HCT116 (cell line): ENCODE measurements around the gene PTPRZ1. TPM values are rescaled to one million over a fixed set of nuclear protein-coding genes. Genes with fewer than 3 reads are reported as not detected.

ENCODE experiments used
- ATAC-seq: fragments of 200-7000 bp; cut with Tn5 transposase; 2 replicates; pipeline ENCODE4 v1.9.1; 2020; ENCODE audit warnings: mild to moderate bottlenecking, moderate library complexity
- BruUV-seq: library from RNA; stranded (reverse); fragments of 400-500 nt; replicated peaks from 2 replicates; lab custom pipeline; 2021; lab: Mats Ljungman, UMichigan
- CTCF ChIA-PET: fragments of 300-600 bp; sonication (Branson Sonifier 250); formaldehyde crosslinking; loops from one replicate; lab custom pipeline; 2021; ENCODE audit warnings: antibody characterized with exemption; lab: Charles Lee
- POLR2A ChIA-PET: fragments of 300-600, 350-600 bp; sonication (Branson Sonifier 250); formaldehyde crosslinking; loops from one replicate; lab custom pipeline; 2021; ENCODE audit warnings: antibody characterized with exemption; lab: Charles Lee
- RAD21 ChIA-PET, 2 experiments: fragments of 300-600 bp; sonication (Branson Sonifier 250); formaldehyde crosslinking; loops; one replicate each; lab custom pipeline; 2023; ENCODE audit warnings: low total read pairs in 2 of 2; ENCODE audit not compliant: uncharacterized antibody in 2 of 2, unreplicated experiment in 2 of 2, low non-redundant PET in 1 of 2; lab: Charles Lee
- DNase-seq: peaks from one replicate; pipeline ENCODE4 v3.0.0-alpha.2; 2010; ENCODE audit warnings: low read depth, low spot score
- H2AFZ ChIP-seq: fragments of 200-600 bp; shearing (Covaris generic), sonication (generic); 2 replicates; pipeline ENCODE4 v1.6.1; 2017; ENCODE audit warnings: low read depth, mixed run types, mixed read lengths, antibody characterized with exemption, low read length; ENCODE audit not compliant: poor library complexity, severe bottlenecking
- H3K27ac ChIP-seq: 2 replicates; pipeline ENCODE4 v1.5.1; 2012; ENCODE audit warnings: low read depth, low read length
- H3K27me3 ChIP-seq: fragments of 200-600 bp; sonication (generic); 2 replicates; pipeline ENCODE4 v1.6.1; 2016; ENCODE audit warnings: mixed run types, low read length, mixed read lengths; ENCODE audit not compliant: insufficient read depth
- H3K36me3 ChIP-seq, 2 experiments: fragments of 200-500 bp in 1 of 2; fragments of 200-600 bp in 1 of 2; sonication (Bioruptor generic) in 1 of 2; sonication (generic) in 1 of 2; 2 replicates each; pipeline versions ENCODE4 v1.5.1 to v1.6.1; 2014 to 2016; ENCODE audit warnings: low read length in 2 of 2, inconsistent platforms in 1 of 2, mixed read lengths in 1 of 2, mixed run types in 1 of 2; ENCODE audit not compliant: insufficient read depth in 2 of 2, control insufficient read depth in 1 of 2
- H3K4me1 ChIP-seq, 2 experiments: fragments of 200-600 bp in 1 of 2; sonication (generic) in 1 of 2; 2 replicates each; pipeline versions ENCODE4 v1.5.1 to v1.6.1; 2012 to 2017; ENCODE audit warnings: low read length in 2 of 2, inconsistent platforms in 1 of 2, mild to moderate bottlenecking in 1 of 2, mixed read lengths in 1 of 2, mixed run types in 1 of 2, moderate library complexity in 1 of 2; ENCODE audit not compliant: insufficient read depth in 2 of 2, control insufficient read depth in 1 of 2
- H3K4me2 ChIP-seq: fragments of 200-600 bp; sonication (generic); 2 replicates; pipeline ENCODE4 v1.6.1; 2017; ENCODE audit warnings: mixed run types, low read length, mixed read lengths
- H3K4me3 ChIP-seq, 2 experiments: fragments of 200-600 bp in 1 of 2; sonication (generic) in 1 of 2; replicated peaks in 1 of 2; 2 replicates each; pipeline ENCODE4 v1.5.1; 2011 to 2016; ENCODE audit warnings: low read length in 2 of 2, control low read depth in 1 of 2, low read depth in 1 of 2, mild to moderate bottlenecking in 1 of 2, mixed read lengths in 1 of 2, mixed run types in 1 of 2
- H3K79me2 ChIP-seq: fragments of 200-600 bp; sonication (generic); 2 replicates; pipeline ENCODE4 v1.6.1; 2017; ENCODE audit warnings: mild to moderate bottlenecking, mixed run types, low read length, moderate library complexity, mixed read lengths; ENCODE audit not compliant: insufficient read depth
- H3K9ac ChIP-seq: fragments of 200-600 bp; sonication (generic); 2 replicates; pipeline ENCODE4 v1.6.1; 2016; ENCODE audit warnings: low read length, mixed read lengths
- H3K9me2 ChIP-seq: fragments of 200-600 bp; sonication (generic), shearing (Covaris generic); 2 replicates; pipeline ENCODE4 v1.6.1; 2017; ENCODE audit warnings: mixed run types, mild to moderate bottlenecking, moderate library complexity; ENCODE audit not compliant: insufficient read depth
- H3K9me3 ChIP-seq, 2 experiments: fragments of 200-500 bp in 1 of 2; fragments of 200-600 bp in 1 of 2; sonication (Bioruptor generic) in 1 of 2; sonication (generic) in 1 of 2; 2 replicates each; pipeline ENCODE4 v1.6.1; 2014 to 2017; ENCODE audit warnings: low read length in 2 of 2, mixed read lengths in 2 of 2, inconsistent platforms in 1 of 2, low read depth in 1 of 2, mild to moderate bottlenecking in 1 of 2, mixed run types in 1 of 2, moderate library complexity in 1 of 2; ENCODE audit not compliant: control insufficient read depth in 1 of 2, insufficient read depth in 1 of 2
- H4K20me1 ChIP-seq: fragments of 200-600 bp; sonication (generic), shearing (Covaris generic); 2 replicates; pipeline ENCODE4 v1.6.1; 2017; ENCODE audit warnings: mixed run types, mild to moderate bottlenecking, moderate library complexity; ENCODE audit not compliant: insufficient read depth
- ATF3 ChIP-seq: IDR thresholded peaks from 2 replicates; pipeline ENCODE4 v1.6.1; 2012
- CEBPB ChIP-seq: IDR thresholded peaks from 2 replicates; pipeline ENCODE4 v1.6.1; 2012; ENCODE audit warnings: low read depth
- CTCF ChIP-seq, 3 experiments: fragments of 200-600 bp in 1 of 3; sonication (generic) in 1 of 3; IDR thresholded peaks in 2 of 3; conservative IDR thresholded peaks in 1 of 3; 2 replicates each; pipeline ENCODE4 v1.5.1; 2012 to 2017; ENCODE audit warnings: low read depth in 2 of 3, low read length in 2 of 3, antibody characterized with exemption in 1 of 3, borderline replicate concordance in 1 of 3, control low read depth in 1 of 3, mild to moderate bottlenecking in 1 of 3, mixed read lengths in 1 of 3, mixed run types in 1 of 3, moderate library complexity in 1 of 3; ENCODE audit not compliant: insufficient read depth in 1 of 3
- ELF1 ChIP-seq: IDR thresholded peaks from 2 replicates; pipeline ENCODE4 v1.6.1; 2012; ENCODE audit warnings: low read depth, borderline replicate concordance
- EZH2 ChIP-seq: fragments of 200-600 bp; sonication (generic); IDR thresholded peaks from 2 replicates; pipeline ENCODE4 v1.6.1; 2017; ENCODE audit warnings: antibody characterized with exemption, mixed run types
- FOSL1 ChIP-seq: IDR thresholded peaks from 2 replicates; pipeline ENCODE4 v1.6.1; 2012; ENCODE audit warnings: low read depth
- JUND ChIP-seq: IDR thresholded peaks from 2 replicates; pipeline ENCODE4 v1.6.1; 2012
- POLR2AphosphoS5 ChIP-seq: IDR thresholded peaks from 2 replicates; pipeline ENCODE4 v1.6.1; 2011; ENCODE audit warnings: mild to moderate bottlenecking, low read depth, low read length, moderate library complexity
- SRF ChIP-seq: IDR thresholded peaks from 2 replicates; pipeline ENCODE4 v1.6.1; 2012; ENCODE audit warnings: low read depth
- YY1 ChIP-seq: IDR thresholded peaks from 2 replicates; pipeline ENCODE4 v1.6.1; 2011; ENCODE audit warnings: low read length, low read depth, moderate library complexity, mild to moderate bottlenecking; ENCODE audit not compliant: insufficient replicate concordance; ENCODE audit errors: extremely low read depth
- ZNF274 ChIP-seq: fragments of 200-500 bp; sonication (Bioruptor generic); IDR thresholded peaks from 2 replicates; pipeline ENCODE4 v1.6.1; 2014; ENCODE audit warnings: mild to moderate bottlenecking, low read depth, low read length, inconsistent platforms
- intact Hi-C: fragments of 100-400 bp; cut with micrococcal nuclease; formaldehyde crosslinking; loops from 2 replicates; pipeline ENCODE4 v1.10.0; 2022
- total RNA-seq: library from RNA; stranded (reverse); gene quantifications from one replicate; pipeline ENCODE4 v1.2.1, GENCODE V29; 2021; ENCODE audit not compliant: unreplicated experiment

Gene PTPRZ1
- total RNA-seq, 1 experiment from 2014 or later: 0.25 TPM

DNA sequence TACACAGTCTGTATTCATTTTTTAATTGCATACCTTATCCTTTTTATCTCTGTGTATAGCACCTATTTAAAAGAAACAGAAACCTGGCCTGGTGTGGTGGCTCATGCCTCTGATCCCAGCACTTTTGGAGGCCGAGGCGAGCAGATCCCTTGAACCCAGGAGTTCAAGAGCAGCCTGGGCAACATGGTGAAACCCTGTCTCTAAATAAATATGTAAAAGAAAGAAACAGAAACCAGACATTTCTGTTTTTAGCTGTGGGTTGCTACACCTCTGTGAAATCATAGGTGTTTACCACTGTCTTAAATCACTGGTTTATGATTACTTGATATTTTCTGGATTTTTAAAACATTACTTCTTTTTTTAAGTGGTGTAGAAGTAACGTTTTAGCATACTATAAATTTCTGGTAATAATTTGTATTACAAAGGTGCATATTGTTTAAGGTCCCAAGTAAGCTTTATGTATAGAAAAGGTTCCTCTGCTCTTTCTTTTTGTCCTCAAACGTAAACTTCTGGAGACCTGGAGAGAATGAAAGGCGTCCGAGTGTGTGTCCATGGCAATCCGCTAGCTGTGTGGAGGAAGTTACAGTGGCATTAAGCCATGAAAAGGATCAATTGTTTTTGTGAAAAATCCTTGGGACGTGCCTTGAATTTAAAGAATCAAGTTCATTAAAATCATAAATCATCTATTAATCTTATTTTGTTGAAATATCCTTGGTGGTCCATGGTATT is 41.1 kb downstream of the PTPRZ1 start:
- no peak overlapping the region for H3K4me2 ChIP-seq
- no peaks in the 10 kb centered on the region for H3K27me3 ChIP-seq
- TF ChIP-seq POLR2AphosphoS5 (no peak), ZNF274 (no peak), CTCF (IDR thresholded peaks at IDR 0.05 in 2 of 3, conservative IDR thresholded peaks at IDR 0.05 in 1 of 3; ENCODE audit: borderline replicate concordance in 1 of 3, insufficient read depth in 1 of 3, low read depth in 2 of 3, low read length in 2 of 3) (no peak)
- H3K79me2 ChIP-seq: no peaks in the 10 kb centered on the region
- DNase-seq: no peak
- no peak overlapping the region for H3K4me3 ChIP-seq
- RAD21 ChIA-PET: no interaction called here
- H3K36me3 ChIP-seq: no peaks in the 10 kb centered on the region
- no peaks in the 10 kb centered on the region for H3K9me2 ChIP-seq
- POLR2A ChIA-PET: no interaction called here
- no peak for ATAC-seq
- no peaks in the 10 kb centered on the region for H3K9me3 ChIP-seq
- CTCF ChIA-PET: no interaction called here
- H2AFZ ChIP-seq: no peak overlapping the region
- H3K9ac ChIP-seq: no peak overlapping the region
- H3K4me1 ChIP-seq: no peaks in the 10 kb centered on the region
- no peaks in the 10 kb centered on the region for H4K20me1 ChIP-seq
- no peak overlapping the region for H3K27ac ChIP-seq
- BruUV-seq: no TSS peak
- intact Hi-C loops: no loop called here

DNA sequence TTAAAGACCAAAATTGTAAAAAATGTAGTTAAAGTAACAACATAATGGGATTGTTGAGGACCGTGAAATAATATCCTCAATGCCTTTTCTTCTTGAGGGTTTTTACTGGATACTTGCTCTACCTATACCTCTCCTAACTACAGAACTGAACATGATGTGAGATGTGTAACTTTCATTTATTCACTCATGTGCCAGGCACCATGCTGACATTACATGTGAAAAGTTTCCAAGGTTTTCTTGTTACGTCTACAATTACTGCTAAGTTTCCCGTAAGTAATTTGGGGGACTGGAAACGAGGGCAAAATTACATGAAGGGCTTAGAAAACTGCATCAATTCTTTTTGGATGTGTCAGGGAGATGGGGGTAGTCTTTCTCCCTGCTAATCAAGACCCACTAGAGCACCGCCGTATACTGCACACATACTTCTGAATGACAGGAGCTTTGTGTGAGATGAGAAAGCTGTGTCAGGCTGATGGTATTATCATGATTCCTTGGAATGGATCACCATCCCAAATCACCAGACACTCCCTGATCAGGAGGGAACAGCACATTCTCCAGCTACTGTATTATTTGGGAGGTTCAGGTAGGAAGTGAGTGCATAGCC is 41.8 kb downstream of the PTPRZ1 start:
- H3K36me3 ChIP-seq: no peaks in the 10 kb centered on the region
- intact Hi-C loops: no loop called here
- H3K9me2 ChIP-seq: no peaks in the 10 kb centered on the region
- ChIA-PET RAD21 (no interaction called here), POLR2A (no interaction called here), CTCF (no interaction called here)
- no peak overlapping the region for H3K4me3 ChIP-seq
- no TSS peak for BruUV-seq
- no peak overlapping the region for H3K4me2 ChIP-seq
- no peaks in the 10 kb centered on the region for H3K9me3 ChIP-seq
- ATAC-seq (no peak), DNase-seq (no peak)
- H4K20me1 ChIP-seq: no peaks in the 10 kb centered on the region
- no peaks in the 10 kb centered on the region for H3K27me3 ChIP-seq
- no peaks in the 10 kb centered on the region for H3K79me2 ChIP-seq
- H3K4me1 ChIP-seq: no peaks in the 10 kb centered on the region
- H3K27ac ChIP-seq: no peak overlapping the region
- TF ChIP-seq SRF: no peak
- no peak for TF ChIP-seq FOSL1
- no peak for TF ChIP-seq ZNF274
- no peak for TF ChIP-seq YY1
- no peak for TF ChIP-seq CEBPB
- TF ChIP-seq ATF3: no peak
- no peak for TF ChIP-seq POLR2AphosphoS5
- no peak for TF ChIP-seq ELF1
- TF ChIP-seq EZH2: no peak
- TF ChIP-seq JUND: no peak
- H3K9ac ChIP-seq: no peak overlapping the region
- H2AFZ ChIP-seq: no peak overlapping the region
